ENCODE measurements around the gene KRTAP10-1. TPM values are rescaled to one million over a fixed set of nuclear protein-coding genes. Genes with fewer than 3 reads are reported as not detected.

Gene KRTAP10-1
- total RNA-seq, 1 experiment from 2014 or later: not detected

DNA sequence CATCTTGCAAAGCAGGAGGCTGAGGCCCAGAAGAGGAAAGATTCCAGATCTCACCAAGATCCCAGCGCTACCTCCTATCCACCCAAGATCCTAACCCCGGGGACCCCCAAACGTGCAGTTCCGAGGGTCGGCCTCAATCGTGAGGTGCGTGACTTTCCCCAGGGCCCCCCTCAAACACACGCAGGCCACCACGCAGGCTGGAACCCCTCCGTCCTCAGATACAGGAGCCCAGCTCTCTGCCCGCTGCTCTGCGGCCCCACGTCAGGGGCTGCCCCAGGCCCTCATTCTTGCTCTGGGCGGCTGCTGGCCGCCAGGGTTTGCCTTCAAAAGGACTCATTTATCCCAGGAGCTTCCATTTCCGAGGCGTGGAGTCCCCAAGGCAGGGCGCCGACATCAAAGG is 39.9 kb downstream of the KRTAP10-1 start:
- Mint-ChIP-seq H3K36me3 (ENCODE audit: insufficient read depth in 1 of 3, low read depth in 3 of 3) (peaks cover 0 to 7% (median 0%) of the 10 kb centered on the region in 3 experiments; a peak in 2 of 7 replicates), H3K4me1 (peaks cover 24 to 27% of the 10 kb centered on the region in 2 experiments), H3K9me3 (no peaks in the 10 kb centered on the region), H3K27me3 (ENCODE audit: low read depth) (no peaks in the 10 kb centered on the region), H3K4me3 (no peak overlapping the region), H3K27ac (no peak overlapping the region)
- H2BK120ac ChIP-seq (ENCODE audit: low read depth, low read length, poor library complexity, severe bottlenecking): no peak overlapping the region
- H3K27me3 ChIP-seq (ENCODE audit: insufficient read depth, low read length): no peaks in the 10 kb centered on the region
- no peak for DNase-seq
- H3K4me1 ChIP-seq (ENCODE audit: insufficient read depth, low read length): peaks cover 4% of the 10 kb centered on the region; the same call in 1 of the 2 replicates
- TF ChIP-seq, protein P1, sequence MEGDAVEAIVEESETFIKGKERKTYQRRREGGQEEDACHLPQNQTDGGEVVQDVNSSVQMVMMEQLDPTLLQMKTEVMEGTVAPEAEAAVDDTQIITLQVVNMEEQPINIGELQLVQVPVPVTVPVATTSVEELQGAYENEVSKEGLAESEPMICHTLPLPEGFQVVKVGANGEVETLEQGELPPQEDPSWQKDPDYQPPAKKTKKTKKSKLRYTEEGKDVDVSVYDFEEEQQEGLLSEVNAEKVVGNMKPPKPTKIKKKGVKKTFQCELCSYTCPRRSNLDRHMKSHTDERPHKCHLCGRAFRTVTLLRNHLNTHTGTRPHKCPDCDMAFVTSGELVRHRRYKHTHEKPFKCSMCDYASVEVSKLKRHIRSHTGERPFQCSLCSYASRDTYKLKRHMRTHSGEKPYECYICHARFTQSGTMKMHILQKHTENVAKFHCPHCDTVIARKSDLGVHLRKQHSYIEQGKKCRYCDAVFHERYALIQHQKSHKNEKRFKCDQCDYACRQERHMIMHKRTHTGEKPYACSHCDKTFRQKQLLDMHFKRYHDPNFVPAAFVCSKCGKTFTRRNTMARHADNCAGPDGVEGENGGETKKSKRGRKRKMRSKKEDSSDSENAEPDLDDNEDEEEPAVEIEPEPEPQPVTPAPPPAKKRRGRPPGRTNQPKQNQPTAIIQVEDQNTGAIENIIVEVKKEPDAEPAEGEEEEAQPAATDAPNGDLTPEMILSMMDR (conservative IDR thresholded peaks at IDR 0.05): no peak
- no peaks in the 10 kb centered on the region for H3K79me2 ChIP-seq (ENCODE audit: insufficient read depth, low read length)
- no peak overlapping the region for H2BK15ac ChIP-seq (ENCODE audit: low read depth, low read length)
- no peak overlapping the region for H2BK5ac ChIP-seq (ENCODE audit: insufficient read length, low read length)
- no CpG with 5 or more reads among the region's 19 CpGs for WGBS (ENCODE audit: extremely low coverage, insufficient read length, low lambda C conversion rate)
- H3K14ac ChIP-seq (ENCODE audit: insufficient read depth, low read length): no peak overlapping the region
- H4K8ac ChIP-seq (replicated peaks; ENCODE audit: insufficient read length, low read depth, low read length): no peak overlapping the region
- no peaks in the 10 kb centered on the region for H3K23me2 ChIP-seq (ENCODE audit: insufficient read length, low read depth, low read length, poor library complexity, severe bottlenecking)
- no peak overlapping the region for H4K5ac ChIP-seq (ENCODE audit: insufficient read length, low read depth, low read length)
- no peak overlapping the region for H4K91ac ChIP-seq (ENCODE audit: insufficient read length, low read depth, low read length)
- no peak overlapping the region for H3K4ac ChIP-seq (ENCODE audit: low read depth, low read length)
- no peak overlapping the region for H2AK5ac ChIP-seq (ENCODE audit: insufficient read length, low read length)
- no peak overlapping the region for H3K9ac ChIP-seq (ENCODE audit: extremely low read depth, insufficient read length, low read length)
- H3K27ac ChIP-seq (ENCODE audit: insufficient read length, low read depth, low read length): no peak overlapping the region
- no peak overlapping the region for H3K23ac ChIP-seq (ENCODE audit: insufficient read length, low read depth, low read length)
- H3K9me3 ChIP-seq (ENCODE audit: control insufficient read depth, low read depth, low read length): no peaks in the 10 kb centered on the region
- H2BK20ac ChIP-seq (ENCODE audit: low read depth, low read length, poor library complexity, severe bottlenecking): no peak overlapping the region
- H4K20me1 ChIP-seq (ENCODE audit: control insufficient read depth, insufficient read depth, insufficient read length): no peaks in the 10 kb centered on the region
- H2BK12ac ChIP-seq (ENCODE audit: insufficient read length, low read depth, low read length): no peak overlapping the region
- H3K4me2 ChIP-seq (ENCODE audit: insufficient read depth, insufficient read length, low read length): no peak overlapping the region
- no peak overlapping the region for H3K56ac ChIP-seq (ENCODE audit: insufficient read length, low read depth, low read length)
- H2AFZ ChIP-seq (ENCODE audit: low read length): no peak overlapping the region
- H3T11ph ChIP-seq (ENCODE audit: low read length): no peak overlapping the region
- no peak overlapping the region for H3K18ac ChIP-seq (ENCODE audit: insufficient read length, low read depth, low read length)
- H3K79me1 ChIP-seq (ENCODE audit: insufficient read depth, low read depth, low read length, poor library complexity, severe bottlenecking): no peaks in the 10 kb centered on the region
